HG02885 (cell line): ENCODE results near the gene ACADM.
A peak's percentile ranks its signal among the peaks of the same experiment; 100 is the strongest.
"Not testable (repeated sequence)": the region's sequence is repeated elsewhere in the genome, so short reads cannot be mapped to it uniquely, and the experiment has no call there.

Source experiments
- ATAC-seq: cut with Tn5 transposase; IDR thresholded peaks from one replicate; pipeline ENCODE4 v1.9.1; 2021; ENCODE audit warnings: mild to moderate bottlenecking; ENCODE audit not compliant: unreplicated experiment, poor library complexity

ACADM gene

DNA sequence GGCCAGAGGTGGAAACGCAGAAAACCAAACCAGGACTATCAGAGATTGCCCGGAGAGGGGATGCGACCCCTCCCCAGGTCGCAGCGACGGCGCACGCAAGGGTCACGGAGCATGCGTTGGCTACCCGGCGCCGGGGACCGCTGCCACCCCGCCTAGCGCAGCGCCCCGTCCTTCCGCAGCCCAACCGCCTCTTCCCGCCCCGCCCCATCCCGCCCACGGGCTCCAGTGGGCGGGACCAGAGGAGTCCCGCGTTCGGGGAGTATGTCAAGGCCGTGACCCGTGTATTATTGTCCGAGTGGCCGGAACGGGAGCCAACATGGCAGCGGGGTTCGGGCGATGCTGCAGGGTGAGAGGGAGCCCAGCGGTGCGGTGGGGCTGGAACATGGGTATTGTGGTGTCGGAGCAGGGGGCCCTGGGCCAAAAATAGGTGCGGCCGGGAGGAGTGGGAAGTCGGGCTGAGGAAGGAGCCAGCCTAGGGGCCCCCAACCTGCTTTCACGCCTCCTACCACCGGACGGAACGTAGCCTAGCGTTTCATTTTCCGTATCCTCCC, at the start of gene ACADM:
Gene ACADM, plus strand, starts transcription at position 238 of the 551 bp plus-strand sequence. Its CDS starts 79 bp downstream, at position 317.
- peak; percentile 87 for ATAC-seq

DNA sequence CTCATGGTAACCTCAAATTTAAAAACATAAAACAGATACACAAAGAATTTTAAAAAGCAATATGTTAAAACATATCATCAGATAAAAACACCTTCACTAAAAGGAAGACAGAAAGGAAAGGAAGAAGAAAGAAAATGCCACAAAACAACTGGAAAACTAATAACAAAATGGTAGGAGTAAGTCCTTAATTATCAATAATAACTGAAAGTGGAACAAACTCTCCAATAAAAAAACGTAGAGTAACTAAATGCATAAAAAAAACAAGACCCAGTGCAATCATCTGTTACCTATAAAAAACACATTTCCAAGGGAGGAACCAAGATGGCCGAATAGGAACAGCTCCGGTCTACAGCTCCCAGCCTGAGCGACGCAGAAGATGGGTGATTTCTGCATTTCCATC, 47.1 kb upstream of the ACADM start:
- ATAC-seq: no peak

DNA sequence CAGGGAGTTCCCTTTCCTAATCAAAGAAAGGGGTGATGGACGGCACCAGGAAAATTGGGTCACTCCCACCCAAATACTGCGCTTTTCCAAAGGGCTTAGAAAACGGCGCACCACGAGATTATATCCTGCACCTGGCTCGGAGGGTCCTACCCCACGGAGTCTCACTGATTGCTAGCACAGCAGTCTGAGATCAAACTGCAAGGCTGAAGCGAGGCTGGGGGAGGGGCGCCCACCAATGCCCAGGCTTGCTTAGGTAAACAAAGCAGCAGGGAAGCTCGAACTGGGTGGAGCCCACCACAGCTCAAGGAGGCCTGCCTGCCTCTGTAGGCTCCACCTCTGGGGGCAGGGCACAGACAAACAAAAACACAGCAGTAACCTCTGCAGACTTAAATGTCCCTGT, 46.5 kb upstream of the ACADM start:
- not testable (repeated sequence) for ATAC-seq

DNA sequence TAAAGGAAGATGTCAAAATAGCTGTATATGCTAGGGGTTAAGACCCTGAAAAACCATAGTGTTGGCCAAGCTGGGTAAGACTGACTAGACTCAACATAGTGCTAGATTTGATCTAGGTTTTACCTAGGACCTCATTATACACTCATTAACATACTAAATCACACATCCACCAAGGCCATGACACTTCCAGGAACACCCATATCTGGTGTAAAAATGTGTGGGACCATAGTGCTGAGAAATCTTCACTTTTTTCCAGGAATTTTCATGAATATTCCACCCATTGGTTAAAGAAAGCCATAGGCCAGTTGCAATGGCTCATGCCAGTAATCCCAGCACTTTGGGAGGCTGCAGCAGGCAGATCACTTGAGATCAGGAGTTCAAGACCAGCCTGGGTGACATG, 34.0 kb upstream of the ACADM start:
- no peak for ATAC-seq

DNA sequence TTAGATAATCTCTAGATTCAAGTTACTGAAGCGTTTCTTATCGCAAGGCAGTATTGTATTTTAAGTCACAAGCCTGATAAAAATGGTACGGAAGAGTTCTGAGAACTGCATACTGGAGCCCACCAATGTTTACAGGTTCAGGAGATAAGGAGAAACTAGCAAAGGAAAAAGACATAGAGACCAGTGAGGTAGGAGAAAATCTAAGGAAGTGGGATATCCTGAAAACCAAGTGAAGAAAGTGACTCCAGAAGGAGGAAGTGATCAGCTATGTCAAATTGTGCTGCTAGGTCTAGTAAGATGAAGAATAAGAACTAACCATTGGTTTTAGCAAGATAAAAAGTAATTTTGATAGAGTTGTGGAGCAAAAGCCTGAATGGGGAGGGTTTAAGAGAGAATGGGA, 31.0 kb upstream of the ACADM start:
- ATAC-seq: no peak

DNA sequence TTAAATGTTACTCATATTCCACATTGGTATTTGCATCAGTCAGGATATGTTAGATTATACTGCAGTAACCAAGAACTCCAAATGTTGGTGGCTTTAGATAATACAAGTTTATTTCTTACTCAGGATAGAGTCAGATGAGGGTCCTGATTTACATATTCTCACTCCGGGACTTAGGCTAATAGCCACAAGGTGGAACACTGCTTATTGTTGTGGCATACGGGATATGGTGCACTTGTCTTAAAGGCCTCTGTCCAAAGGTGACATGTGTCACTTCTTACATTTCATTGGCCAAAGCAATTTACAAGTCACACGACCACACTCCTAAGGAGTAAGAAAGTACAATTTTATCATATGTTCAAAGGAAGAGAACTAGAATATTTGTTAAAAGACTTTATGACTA, 28.5 kb upstream of the ACADM start:
- ATAC-seq: no peak

DNA sequence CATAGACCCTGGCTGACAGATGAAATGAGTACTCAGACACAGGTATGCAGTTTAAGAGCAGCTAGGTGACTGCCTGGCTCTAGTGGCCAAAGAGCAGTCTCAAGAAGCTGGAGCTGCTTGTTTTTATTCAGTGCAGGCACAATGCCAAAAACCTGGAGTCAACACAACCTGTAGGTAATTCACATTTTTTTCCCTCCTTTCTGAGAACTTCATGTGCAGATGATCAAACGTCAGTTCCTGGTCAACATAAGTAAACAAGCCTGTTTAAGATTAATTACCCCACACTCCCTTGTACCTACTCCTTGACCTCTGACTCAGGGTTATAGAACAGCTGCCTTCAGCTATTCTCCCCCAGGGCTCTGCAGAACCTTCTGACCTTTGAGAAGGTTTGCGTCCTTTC, 17.3 kb upstream of the ACADM start:
- no peak for ATAC-seq

DNA sequence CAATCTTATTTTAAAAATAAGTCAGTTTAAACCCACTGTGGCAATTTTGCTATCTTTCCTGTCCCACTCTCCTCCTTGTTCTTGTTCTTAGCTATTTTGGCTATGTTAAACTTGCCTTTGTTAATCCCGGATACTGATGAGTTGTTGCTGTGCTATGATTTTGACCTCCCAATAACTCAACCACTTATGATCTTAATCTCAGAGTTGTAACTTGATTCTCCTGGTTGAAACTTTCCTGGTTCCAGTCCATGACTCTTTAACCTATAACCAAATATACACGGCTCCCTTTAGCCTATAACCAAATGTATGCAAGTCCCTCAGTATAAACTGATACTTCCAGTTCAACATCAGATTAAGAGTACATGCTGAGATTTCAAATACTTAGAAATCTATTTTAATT, 15.6 kb upstream of the ACADM start:
- ATAC-seq: no peak

DNA sequence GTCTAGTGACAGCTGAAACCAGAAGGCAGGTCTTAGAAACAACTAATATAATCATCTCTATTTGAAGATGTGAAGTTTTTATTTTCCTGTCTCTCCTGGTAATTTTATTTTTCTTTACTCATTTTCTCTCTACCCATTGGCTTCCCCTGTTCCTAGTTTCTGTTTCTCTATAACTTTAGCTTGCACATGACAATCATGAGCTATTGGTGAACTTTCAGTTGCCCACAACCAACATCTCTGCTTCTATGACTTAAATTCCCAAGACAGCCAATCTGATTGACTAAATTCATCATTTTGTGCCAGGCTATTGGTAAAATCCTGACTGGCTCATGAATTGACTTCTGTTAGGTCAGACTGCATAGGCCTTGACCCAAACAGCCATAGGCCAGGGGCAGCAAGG, 13.7 kb upstream of the ACADM start:
- ATAC-seq: no peak

DNA sequence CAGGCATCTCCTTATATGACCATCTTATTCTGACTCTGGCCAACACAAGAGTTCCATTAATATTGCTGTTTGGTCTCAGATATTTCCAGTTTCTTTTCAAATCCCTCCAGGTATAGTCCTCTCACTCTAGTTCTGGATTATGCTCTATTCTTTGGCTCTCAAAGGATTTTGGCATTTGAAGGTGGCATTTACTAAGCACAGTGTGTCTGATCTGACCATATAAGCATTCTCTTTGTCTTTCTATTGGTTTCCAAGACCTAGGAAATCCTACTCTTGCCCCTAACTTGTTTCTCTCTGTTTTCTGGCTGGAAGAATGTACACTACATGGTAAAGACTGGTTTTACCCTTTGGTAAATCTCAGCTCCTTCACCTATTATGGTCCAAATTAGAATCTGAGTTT, 12.7 kb upstream of the ACADM start:
- ATAC-seq: no peak

DNA sequence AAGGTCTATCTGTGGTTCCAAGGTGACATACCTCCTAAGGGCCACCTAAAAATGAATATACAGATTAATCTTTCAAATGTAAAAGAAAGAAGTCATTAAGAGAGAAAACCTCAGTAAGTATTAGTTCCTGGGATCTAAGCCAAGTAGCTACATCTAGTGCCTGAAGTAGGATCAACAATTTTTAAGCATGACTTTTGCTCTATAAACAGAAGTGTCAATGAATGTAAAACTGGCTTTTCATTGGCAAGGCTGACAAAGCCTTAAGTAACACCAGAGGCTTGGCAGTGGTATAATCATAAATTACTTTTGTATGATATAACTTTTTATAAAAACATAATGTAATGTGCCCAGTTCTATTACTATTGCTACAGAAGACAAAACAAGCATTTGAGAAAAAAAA, 12.2 kb upstream of the ACADM start:
- ATAC-seq: no peak

DNA sequence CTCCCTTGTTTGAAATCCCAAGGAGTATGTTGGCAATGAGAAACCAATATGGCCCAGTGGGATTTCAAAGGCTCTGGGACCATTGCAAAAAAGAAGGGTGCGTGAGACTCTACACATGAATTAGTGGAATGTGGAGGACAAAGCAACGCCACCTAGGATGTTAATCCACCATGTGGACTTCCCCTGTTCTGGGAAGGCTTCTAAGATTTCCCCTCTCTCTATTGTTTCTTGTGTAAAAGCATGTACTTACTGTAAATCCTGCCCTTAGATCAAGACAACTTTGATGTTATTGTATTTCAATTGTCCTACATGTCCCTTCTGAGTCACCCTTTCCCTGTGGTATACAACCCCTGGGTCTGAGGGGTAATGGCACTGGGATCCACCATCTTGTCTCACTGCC, 4.7 kb upstream of the ACADM start:
- ATAC-seq: no peak

DNA sequence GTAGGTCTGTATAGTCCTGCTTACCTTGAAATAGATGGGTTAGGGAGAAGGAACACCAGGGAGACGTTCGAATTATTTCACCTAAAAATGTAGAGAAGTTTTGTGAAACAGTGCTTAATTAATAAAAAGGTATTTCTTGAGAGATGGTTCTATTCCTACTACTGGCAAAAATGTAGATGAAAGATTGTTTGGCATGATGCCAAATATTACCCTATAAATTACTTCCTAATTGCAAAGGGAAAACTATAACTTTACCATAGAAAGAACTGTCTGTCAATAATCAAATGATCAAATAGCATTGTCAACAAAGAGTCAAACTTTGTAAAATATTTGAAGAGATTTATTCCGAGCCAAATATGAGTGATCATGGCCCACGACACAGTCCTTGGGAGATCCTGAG, 4.2 kb upstream of the ACADM start:
- no peak for ATAC-seq

DNA sequence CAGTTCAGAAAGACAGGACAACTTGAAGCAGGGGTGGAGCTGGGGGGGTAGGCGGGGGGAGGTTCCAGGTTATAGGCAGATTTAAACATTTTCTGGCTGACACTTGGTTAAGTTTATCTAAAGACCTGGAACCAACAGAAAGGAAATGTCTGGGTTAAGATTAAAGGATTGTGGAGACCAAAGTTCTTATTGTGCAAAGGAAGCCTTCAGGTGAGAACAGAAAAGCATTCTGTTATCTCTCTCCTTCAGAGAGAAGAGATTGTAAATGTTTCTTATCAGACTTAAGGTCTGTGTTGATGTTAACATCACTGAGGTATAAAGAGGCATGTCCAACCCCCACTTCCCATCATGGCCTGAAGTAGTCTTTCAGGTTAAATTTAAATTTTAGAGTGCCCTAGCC, 3.7 kb upstream of the ACADM start:
- ATAC-seq: no peak

DNA sequence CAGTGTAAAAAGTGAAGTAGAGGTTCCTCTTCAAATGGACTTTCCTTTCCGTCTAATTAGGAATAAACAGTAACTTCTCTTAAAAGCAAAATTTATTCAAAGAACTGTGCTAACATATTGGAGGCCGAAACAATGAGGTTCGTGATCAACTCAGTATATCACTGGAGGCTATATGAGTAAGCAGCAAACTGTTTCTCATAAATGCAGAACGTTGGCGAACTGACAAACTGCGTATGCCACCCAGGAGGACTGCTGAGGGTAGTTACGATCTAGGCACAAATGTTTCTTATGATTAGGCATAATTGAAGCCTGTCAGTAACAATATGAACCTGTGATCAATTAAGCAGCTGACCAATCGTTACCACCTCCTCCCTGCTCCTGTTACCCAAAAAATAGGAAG, 2.3 kb upstream of the ACADM start:
- not testable (repeated sequence) for ATAC-seq

DNA sequence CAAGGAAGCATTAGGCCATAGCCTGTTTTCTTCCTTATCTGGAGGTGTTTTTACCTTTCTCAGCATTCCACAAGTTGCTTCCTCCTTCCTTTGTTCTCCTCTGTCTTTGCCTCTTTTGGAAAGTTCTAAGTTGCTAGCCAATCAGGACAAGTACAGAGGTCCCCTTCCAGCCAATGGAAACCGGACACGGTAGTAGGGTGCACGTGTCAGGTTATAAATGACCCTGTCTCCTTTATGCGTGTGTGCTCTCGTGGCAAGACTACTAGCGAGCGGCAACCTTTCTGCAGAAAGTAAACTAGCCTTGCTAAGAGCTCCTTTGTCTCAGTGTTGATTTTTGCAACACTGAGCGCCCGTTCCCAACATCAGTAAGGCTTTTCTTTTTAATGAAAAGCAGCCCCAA, 1.5 kb upstream of the ACADM start:
- no peak for ATAC-seq

DNA sequence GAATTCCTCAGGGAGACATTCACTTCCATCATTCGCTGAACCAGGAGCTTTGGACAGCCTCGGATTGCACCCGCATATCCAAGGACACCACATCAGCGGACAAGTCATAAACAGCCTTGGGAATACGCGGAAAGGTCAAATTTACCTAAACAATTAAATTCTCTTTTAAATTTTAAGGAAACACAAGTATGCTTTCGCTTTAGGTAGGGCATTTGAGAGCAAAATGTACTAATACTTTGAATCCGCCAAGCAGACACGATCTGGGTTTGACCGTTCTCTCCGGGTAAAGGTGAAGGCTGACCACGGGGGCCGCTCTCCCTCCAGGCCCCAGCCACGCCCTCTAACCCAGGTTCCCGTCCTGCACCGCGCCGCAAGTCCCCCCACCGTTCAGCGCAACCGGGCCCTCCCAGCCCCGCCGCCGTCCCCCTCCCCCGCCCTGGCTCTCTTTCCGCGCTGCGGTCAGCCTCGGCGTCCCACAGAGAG, 479 bp upstream of the ACADM start:
- ATAC-seq: peak; percentile 76

DNA sequence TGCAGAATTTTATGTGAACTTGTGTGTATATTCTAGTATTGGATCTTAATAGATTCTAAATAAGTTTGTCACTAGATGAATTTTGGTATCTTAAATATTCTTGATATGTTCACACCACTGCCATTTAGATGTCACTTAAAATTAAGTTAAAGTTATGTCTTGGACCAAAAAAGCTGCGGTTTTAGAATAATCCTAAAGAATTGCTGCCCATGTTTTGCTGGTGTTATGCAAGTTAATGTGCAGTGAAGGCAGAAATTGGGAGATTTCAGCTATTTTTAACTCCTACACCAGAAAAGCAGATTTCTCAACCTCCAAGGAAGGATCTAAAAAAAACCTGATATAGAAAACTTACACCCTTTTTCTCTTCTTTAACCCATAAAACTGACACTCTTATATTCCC, 757 bp downstream of the ACADM start:
- ATAC-seq: no peak

DNA sequence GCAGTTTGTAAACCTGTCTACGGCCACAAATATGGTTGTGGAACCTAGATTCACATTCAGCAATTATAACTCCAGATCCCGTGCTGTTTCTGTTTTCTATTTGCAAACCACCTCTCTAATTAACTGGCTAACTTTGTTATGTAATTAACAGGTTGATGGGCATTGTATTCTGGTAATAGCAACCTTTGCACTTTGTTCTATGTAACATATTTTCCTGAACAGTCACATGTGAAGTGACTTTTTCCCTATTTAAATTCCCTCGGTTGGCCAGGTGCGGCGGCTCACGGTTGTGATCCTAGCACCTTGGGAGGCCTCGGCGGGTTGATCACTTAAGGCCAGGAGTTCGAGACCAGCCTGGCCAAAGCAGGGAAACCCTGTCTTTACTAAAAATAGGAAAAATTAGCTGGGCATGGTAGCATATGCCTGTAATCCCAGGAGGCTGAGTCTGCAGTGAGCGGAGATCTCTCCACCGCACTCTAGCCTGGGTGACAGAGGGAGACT, 1.4 kb downstream of the ACADM start:
- ATAC-seq: no peak

DNA sequence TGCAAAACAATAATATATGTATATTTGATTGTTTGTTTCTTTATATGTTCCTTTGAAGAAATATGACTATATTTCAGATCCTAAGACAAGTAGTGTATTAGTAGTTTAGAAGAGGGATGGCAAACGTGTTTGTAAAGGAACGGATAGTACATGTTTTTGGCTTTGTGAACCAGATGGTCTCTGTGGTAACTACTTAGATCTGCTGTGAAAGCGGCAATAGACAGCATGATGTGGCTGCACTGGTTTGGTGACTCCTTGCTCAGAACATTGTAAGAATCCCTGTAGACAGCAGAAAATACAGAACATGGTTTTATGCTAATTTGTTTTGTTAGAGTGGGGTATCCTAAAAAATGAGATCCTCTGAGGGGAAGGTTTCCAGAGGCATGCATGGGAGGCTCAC, 3.1 kb downstream of the ACADM start:
- no peak for ATAC-seq

DNA sequence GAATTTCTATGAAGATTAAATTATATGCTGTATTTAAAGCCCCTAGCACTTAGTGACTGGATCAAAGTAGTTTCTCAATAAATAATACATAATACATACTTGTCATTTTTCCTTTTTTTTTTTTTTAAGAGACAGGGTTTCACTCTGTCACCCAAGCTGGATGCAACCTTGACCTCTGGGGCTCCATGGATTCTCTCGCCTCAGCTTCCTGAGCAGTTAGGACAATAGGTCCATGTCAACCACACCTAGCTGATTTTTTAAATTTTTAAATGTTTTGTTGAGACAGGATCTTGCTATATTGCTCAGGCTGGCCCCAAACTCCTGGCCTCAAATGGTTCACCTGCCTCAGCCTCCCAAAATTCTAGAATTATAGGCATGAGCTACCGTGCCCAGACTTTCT, 5.9 kb downstream of the ACADM start:
- ATAC-seq: no peak

DNA sequence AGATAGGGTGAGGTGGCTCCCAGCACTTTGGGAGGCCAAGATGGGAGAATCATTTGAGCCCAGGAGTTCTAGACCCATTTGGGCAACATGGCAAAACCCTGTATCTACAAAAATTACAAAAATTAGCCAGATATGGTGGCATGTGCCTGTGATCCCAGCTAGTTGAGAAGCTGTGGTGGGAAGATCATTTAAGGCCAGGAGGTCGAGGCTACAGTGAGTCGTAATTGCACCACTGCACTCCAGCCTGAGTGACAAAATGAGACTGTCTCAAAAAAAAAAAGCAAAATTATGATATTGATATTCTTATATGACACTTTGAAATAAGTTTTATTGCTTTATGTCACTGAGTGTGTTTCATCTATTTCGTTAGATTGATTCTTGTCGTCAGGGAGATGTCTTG, 7.4 kb downstream of the ACADM start:
- no peak for ATAC-seq

DNA sequence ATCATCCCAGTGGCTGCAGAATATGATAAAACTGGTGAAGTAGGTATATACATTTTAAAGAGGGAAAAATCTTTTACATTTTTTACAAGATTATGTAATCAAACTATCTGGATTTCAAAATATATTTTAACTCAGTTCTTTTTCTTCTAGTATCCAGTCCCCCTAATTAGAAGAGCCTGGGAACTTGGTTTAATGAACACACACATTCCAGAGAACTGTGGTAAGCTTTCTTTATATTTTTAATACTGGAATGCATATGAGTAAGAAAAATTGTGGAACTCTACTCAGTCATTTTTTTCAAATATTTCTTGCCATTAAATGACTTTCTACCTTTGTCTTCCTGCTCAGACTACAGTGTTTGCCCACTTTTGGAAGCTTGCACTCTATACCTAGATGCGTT, 8.2 kb downstream of the ACADM start:
- no peak for ATAC-seq
